Measurements from ENCODE around the gene FAM25A.

- no peak for TF ChIP-seq CTCF (IDR thresholded peaks at IDR 0.05)
- TF ChIP-seq EP300 (IDR thresholded peaks at IDR 0.05): no peak
- TF ChIP-seq POLR2A (IDR thresholded peaks at IDR 0.05): no peak
These were observed 52.4 kb downstream of the FAM25A start for GRCh38 chr10:87072449-87072848.

Data from suprapubic skin (tissue), 3 donors.